Adrenal gland (tissue), 5 donors: ENCODE data around the gene SRC.

ENCODE experiments used
- POLR2A ChIP-seq, 2 donors: fragments of 450-650 bp; IDR thresholded peaks; one replicate each; pipeline ENCODE4 v1.6.1; 2017; ENCODE audit warnings: antibody characterized with exemption in 2 of 2, mild to moderate bottlenecking in 2 of 2, moderate library complexity in 1 of 2
- TF ChIP-seq, protein P1 (sequence below), 6 experiments: fragments of 450-650 bp in 4 of 6; fragments of 200-600 bp in 2 of 6; sonication (generic) in 1 of 6; IDR thresholded peaks; 1 replicate in 5 of 6; 2 replicates in 1 of 6; pipeline versions ENCODE4 v1.5.1 to v1.8.0; 2016 to 2021; ENCODE audit warnings: antibody characterized with exemption in 6 of 6, mild to moderate bottlenecking in 2 of 6, moderate library complexity in 1 of 6
- donor health status: DM: no; HTN: no; CAD: no.

DNA sequence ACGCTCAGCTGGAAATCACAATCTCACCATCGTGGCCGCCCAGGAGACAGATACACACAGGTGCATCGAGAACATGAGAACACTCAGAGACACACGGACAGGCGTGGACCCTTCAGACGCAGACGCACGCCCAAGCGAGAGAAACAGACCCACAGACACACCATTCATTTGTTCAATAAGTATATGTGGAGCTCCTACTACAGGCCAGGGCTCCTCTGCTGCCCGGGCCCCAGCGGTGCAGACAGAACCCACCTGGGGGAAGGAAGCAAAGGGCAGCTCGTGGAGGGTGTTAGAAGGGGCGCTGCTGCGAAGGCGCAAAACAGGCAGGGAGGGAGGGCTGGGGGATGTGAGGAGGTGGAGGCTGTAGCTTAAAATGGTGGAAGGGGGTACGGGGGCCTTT is 39.2 kb downstream of the SRC start:
- TF ChIP-seq, protein P1, sequence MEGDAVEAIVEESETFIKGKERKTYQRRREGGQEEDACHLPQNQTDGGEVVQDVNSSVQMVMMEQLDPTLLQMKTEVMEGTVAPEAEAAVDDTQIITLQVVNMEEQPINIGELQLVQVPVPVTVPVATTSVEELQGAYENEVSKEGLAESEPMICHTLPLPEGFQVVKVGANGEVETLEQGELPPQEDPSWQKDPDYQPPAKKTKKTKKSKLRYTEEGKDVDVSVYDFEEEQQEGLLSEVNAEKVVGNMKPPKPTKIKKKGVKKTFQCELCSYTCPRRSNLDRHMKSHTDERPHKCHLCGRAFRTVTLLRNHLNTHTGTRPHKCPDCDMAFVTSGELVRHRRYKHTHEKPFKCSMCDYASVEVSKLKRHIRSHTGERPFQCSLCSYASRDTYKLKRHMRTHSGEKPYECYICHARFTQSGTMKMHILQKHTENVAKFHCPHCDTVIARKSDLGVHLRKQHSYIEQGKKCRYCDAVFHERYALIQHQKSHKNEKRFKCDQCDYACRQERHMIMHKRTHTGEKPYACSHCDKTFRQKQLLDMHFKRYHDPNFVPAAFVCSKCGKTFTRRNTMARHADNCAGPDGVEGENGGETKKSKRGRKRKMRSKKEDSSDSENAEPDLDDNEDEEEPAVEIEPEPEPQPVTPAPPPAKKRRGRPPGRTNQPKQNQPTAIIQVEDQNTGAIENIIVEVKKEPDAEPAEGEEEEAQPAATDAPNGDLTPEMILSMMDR (IDR thresholded peaks at IDR 0.05): no peak
- no peak for TF ChIP-seq POLR2A (IDR thresholded peaks at IDR 0.05)
